Activated CD4-positive, CD25-positive, alpha-beta regulatory T cell treated with anti-CD3 and anti-CD28 coated beads, Interleukin-2, amount 50 U/mL, for 16 hours (primary cell): ENCODE data around the gene DLK1.

Experiments used
- DNase-seq: peaks from one replicate; pipeline ENCODE4 v3.0.0-alpha.2; 2020; ENCODE audit warnings: low read depth, low spot score

DLK1 gene

DNA sequence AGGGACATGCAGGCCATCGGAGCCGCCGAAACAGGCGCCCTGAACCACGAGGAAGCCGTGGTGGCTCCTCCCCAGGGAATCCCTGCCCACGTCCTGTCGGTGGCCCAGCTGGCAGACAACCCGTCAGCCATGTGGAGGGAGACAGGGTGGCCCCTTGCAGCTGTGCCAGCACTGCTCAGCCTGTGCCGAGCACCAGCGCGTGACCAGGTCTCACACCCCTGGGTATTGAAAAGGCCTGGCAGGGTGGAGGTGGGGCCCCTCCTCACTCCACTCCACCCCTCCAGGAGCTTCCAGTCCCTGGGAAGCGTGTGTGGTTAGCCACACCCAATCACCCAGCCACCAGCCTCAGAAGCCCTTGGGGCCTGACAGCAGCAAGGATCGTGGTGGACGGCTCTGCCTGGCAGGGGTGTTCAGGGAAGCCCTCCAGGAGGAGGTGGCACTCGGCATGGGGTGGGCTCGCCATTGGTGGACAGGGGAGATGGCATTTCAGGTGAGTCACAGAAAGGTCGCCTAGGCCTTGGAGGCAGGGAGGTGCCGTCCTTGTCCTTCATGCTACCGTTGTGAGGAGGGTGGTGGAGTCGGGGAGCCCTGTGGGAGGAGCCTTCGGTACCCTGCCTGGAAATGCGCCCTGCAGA lies 12.3 kb upstream of the DLK1 start:
- no peak for DNase-seq

DNA sequence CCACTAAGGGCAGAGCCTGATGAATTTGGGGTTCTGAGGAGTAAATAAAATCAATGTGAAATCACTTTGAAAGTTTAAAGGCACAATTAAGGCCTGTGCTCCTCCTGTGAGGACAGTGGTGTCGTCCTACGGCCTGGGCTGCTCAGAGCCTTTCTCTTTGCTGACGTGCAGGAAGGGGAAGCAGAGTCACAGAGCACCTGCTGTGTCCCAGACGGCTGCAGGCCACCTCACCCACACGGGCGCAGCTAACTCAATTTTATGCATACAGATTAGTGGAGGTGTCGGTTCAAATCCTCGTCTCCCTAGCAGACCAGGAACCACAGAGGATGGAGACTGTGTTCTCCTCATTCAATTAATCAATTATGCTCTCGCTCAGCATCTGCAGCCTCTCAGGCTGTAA lies 11.4 kb upstream of the DLK1 start:
- no peak for DNase-seq

DNA sequence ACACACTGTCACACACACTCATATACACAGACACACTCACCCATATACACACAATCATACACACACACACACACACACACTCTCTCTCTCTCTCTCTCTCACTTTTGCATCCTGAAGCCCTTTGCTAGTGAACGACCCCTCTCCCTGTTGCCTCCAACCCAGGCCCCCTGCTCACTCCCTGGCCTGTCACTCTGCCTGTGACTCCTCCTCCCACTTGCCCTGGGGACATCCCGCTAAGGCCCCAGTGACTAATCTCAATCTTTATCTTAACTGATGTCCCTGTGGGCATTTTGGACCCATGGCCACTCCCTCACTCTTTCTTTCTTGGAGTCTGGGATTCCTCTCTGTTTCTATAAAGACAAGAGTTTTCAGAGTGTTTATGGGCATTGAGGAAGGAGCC lies 10.9 kb upstream of the DLK1 start:
- DNase-seq: no peak

DNA sequence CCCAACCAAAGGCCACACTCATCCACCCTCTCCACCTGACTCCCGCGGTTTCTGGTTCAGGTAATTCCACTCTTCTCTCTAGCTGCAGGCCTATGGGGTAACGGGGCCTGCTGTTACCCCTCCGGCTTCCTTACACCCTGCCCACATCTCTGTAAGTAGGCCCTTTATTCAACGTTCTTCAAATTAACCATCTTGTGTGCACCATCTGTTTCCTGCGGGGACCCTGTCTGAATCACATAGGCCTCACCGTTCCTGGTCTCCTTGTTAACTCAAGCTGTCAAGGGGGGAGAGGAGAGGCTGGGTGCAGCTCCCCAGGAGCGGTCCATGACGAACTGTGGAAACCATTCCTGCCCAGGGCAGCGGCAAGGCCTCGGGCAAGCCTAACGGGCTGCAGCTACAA lies 9.3 kb upstream of the DLK1 start:
- DNase-seq: no peak

DNA sequence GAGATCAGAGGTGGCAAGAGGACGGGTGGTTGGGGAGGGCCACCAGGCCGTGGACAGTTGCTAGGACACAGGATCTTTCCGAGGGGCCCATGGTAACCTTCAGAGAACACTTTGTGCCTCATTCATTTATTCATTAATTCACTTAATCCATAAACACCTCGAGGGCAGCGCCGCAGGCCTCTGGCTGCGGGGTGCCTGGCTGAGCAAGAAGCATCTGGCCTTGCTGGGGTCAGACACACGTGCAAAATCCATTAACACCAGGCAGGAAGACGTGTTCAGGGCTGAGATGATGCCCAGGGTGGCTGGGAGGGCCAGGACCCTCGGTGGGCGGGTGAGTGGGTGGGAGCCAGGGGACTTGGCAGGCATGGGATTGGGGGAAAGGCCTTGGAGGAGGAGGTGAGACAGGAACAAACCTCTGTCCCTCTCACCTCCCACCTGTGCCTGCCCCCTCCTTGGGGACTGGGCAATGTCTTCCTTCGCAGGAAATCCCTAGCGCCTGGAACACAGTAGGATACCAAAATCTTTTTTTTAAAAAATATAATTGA lies 6.6 kb upstream of the DLK1 start:
- no peak for DNase-seq

DNA sequence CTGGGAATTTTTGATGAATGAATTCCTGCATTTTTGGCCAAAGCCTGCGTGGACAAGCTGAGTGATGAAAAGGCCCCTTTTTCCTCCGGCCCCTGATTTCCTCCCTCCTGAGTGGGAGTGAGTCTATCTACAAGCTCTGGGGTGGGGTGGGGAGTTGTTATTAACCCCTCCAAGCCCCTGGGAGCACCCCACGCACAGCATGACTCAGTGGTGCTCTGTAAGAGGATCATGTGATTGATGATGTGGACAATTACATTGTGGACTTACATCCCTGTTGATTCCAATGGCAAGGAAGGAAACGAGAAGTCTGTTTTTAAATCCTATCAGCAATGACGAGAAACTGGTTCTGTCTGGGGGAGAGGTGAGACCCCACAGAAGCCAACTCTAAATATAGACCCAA lies 5.1 kb upstream of the DLK1 start:
- DNase-seq: no peak

DNA sequence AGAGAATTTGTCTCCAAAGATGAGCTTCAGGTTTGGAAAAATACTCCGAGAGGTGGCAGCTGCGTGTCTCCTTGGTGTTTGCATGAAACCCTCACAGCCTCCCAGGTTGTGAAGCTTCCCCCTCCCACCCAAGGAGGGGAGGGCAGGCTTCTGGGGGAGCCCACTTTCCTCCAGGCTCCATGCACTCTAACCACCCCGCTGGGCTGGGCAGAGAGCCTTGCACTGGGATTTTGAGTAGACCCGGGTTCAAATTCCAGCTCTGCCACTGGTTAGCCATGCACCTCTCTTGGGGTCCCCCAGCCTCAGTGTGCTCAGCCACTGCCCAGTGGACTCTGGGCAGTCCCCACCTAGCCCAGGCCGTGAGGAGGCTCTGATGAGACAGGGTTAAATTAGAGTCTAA lies 4.3 kb upstream of the DLK1 start:
- DNase-seq: no peak

DNA sequence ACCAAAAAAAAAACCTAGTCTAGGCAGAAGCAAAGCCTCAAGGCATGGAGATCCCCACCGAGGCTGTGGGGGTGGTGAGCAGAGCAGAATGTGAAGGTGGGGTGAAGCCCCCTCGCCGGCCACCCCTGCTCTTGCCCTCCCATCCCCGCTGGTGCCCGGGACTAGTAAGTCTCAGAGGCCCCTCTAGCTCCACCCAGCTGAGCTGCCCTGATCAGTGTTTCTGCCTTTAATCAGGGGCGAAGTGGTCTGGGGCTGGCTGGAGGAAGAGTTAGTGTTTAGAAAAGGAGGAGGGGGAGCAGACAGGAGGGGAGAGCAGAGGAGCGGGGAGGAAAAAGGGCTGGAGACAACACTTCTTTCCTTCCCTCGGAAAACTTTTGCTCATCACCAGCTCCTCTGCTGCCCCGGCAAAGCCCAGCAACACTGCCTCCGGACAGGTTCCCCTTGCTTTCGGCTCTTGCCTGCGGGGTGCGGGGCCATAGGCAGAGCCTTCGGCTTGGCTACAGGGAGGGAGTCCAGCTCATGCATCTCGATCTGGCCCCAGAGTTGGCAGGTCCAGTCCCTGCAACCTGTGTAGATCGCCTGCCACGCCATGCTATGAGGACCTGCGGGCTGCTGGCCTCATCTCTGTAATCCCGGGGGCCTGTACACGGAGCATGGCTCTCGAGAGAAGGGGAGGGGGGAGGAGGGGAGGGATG lies 3.4 kb upstream of the DLK1 start:
- DNase-seq: no peak

DNA sequence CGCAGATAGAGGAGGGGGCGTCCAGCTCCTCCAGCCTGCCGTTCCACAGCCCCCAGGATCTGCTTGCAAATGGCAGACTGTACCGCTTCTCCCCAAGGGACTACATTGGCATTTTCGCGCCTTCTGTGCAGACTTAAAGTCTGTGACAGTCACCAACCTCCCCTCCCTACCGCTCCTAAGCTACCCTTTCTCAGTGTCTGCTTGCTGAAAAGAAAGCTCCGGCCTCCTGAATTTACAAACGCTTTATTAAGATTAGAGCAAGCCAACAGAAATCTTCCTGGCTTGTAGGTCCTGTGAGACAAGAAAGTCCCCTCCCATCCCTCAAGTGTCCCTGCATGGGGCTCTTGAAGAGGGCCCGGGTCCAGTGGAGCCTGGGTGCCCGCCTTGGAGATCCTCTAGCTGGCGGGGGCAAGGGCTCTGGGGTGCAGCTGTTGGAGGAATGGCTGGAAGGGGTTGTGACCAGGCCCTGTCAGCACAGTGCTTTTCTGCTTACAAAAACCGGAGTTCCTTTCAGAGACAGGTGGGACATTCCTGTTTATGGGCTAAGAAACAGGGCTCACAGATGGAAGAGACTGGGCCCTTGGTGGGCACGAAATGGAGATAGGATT lies 2.8 kb upstream of the DLK1 start:
- DNase-seq: no peak

DNA sequence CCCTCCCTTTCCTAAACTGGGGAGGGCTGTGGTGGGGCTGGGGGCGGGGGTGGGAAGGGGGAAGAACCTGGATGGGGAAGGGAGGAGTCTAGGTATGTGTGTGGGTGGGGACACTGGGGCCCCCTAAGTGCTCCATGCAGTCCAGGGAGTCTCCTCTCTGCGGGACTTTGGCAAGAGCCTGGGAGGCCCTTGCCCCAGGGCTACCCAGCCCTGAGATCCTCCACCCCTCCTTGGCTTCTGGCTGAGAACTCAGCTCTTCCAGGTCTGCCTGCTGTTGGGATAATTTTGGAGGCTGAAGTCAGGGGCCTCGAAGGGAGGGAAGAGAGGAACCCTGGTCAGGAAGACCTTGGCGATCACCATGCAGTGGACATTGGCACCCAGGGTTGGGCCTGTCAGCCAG lies 2.2 kb upstream of the DLK1 start:
- no peak for DNase-seq

DNA sequence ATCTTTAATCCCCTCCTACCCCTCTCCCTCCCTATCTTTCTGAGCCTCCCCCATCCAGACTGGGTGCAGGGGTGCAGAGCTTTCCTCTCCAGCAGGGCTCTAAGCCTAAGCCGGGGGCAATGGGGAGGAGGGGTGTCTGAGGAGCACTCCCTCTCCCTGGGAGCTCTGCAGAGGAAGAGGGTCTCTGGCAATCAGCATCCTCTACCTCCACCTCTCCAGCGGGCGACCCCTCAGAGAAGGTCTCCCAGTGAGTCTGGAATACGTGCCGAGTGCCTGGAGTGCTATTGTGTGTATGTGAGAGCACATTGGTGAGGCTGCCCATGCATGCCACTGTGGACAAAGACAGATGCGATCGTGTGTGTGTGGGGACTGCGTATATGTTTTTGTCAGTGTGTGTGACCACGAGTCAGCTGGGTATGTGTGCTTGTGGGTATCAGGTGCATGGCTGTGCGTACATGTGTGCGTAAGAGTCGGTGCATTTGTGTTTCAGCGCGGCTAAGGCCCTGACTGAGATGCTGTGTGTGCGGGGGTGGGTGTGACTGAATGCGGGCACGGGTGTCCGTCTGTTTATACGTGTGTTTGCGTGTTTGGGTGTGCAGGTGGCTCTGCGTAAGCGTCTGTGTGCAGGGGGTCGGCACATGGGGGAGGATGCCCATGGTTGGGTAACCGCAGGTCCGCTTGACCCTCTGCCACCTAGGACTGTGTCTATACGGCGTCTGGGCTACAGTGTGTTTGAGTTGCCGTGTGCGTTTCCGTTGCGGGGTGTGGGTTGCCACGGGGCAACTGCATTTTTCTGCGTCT lies 905 bp upstream of the DLK1 start:
- DNase-seq: no peak

DNA sequence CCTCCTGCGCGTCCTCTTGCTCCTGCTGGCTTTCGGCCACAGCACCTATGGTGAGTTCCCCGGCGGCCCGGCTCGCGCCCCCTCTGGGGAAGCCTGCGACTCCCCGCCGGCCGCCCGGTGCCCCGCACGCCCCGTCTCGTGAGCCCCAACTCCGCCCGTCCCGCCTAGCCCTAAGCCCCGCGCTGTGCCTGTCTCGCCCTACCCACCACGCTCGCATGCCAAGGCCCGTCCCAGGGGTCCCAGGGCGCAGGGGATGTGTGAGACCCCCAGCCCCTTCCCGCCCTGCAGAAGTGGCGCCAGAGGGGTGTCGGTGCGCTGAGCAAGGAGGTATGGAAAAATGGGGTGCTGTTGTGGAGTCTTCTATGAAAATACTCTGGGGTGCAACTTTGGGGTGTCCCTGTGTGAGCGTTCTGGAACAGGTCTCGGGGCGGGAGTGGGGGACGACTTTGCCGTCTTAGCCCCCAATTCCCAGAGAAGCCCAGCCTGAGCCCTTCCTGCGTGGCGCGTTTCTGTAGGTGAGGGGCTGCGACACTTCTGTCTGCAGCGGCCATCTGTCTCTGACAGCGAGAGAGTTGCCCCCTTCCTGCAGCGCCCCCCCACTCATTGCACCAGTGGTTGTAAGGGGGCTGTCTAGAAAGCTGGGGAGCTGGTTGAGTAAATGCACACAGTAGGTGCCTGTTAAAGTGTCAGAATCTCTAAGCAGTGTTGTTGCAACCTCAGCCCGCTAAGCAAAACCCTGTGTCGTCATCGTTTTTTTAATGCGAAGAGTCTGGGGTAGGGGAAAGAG lies 587 bp downstream of the DLK1 start:
- no peak for DNase-seq

DNA sequence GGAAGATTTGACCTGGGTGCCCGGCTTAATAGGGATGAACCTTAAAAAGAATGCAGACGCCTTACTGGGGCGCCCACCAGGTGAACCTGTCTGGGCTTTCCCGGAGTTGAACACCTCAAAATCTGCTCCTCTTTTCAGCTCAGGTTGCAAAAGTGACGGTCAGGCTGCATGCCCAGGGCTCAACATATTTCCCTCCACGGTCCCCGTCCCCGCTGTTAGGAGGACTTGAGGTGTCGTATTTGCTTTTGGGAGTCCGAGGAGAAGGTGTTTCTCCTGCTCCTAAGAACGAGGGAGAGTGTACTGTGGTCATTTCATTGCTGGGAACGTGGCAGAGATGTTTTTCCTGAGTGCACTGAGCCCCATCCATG lies 1.2 kb downstream of the DLK1 start:
- DNase-seq: no peak

DNA sequence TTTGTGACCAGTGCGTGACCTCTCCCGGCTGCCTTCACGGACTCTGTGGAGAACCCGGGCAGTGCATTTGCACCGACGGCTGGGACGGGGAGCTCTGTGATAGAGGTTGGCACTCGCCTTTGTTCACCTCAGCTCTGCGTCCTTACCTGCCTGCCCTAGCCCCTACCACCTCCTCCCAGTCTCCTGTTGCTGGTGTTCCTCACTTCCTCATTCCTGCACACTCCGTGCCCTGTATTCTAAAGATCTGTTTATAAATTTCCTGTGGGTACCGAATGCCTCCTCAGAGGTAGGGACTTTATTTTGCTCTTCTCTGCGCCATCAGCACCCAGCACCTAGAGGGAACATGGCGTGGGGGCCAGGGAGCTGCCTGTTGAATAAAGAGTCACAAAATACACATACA lies 2.3 kb downstream of the DLK1 start:
- no peak for DNase-seq

DNA sequence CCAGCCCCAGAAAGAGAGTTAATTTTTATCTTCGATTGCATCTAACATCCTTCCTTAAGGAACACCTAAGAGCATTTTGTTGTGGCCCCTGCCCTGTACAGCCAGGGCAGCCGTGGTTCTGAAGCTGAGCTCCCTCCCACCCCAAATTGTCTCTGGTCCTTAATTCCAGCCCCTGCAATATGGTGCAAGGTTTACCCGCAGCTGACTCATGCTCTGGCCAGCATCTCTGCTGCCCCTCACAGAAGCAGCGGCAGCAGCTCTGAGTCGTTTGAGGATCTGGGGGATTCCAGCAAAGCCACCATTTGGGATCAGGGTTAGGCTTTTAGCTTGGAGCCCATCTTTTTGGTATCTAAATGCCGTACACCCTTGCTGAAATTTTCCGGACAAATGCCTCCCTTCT lies 3.3 kb downstream of the DLK1 start:
- DNase-seq: no peak

DNA sequence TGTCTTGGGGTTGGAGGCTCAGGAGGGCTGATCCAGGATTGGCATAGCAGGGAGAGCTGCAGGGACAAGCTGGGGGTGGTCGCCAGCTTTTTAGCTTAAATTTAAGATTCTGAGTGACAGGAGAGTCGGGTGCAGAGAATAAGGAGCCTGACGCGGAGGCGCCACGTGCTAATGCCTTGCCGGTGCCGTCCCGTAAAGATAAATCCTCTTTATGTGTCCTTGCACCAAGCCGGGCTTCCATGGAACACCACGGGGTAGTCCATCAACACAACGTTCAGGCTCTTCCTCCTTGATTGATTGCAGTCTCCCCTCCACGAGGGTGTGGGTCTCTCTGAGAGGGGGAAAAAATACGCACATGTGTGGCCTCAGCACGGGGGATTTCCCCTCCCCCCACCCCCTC lies 3.9 kb downstream of the DLK1 start:
- no peak for DNase-seq

DNA sequence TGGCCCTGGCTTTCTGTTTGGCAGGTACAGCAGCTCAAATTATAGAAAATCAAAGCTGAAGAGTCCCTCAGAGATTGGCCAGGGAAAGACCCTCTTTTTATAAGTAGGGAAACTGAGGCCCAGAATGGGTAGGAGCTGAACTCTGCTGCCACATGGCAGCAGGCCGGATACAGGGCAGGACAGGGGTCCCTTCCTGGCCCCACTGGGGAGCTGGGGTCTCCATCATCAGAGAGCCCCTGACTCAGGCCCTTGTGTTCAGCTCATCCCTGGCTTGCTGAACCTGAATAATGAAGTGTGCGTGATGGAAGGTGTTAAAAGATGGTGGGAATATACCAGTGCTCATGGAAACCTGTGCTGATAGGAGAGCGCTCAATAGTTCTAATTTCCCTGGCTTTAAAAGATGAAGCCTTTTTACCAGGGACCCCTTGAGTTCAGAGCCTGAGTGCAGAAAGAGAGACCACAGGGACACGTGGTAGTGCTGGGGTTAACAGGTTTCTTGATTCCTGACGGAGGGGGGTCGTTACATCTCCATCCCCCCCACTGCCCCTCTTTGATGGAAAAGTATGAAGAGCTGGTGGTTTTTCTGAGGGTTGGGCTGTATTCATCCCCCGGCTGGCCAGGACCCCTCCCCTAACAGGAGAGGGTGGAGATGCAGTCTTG lies 4.4 kb downstream of the DLK1 start:
- DNase-seq: no peak

DNA sequence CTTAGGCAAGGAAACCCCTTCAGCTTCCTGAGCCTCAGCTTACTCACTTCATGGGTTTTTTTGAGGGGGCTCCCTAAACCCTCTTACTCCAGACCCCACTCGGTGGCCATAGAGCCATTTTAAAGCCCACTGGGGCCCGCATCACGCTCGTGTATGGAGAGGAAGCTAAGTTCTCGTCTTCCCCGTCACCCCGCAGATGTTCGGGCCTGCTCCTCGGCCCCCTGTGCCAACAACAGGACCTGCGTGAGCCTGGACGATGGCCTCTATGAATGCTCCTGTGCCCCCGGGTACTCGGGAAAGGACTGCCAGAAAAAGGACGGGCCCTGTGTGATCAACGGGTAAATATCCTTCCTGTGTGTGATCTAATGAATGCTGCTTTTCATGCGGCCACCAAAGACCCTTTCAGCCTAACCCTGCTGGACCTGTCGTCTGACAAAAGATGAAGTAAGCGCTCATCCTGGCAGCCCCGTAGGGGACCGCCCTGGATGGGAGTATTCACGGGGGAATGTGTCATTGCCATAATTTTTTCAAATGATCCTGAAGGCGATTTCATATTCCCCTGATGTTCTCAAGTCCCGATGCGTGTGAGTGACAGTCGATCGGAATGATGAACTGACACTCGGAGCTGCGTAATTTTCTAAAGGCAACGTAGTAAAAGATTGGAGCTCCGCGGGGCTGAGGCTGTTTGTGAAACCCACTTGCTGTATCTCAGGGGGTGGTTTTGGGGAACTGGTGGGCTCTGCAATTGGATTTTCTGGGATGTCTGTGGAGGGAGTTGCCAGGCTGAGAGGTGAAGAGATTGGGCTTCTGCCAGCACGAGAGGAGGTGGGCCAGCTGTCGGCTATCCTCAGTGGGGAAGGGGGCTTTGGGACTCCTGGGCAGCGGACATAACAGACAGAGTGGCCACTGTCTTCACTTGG lies 5.4 kb downstream of the DLK1 start:
- DNase-seq: no peak

DNA sequence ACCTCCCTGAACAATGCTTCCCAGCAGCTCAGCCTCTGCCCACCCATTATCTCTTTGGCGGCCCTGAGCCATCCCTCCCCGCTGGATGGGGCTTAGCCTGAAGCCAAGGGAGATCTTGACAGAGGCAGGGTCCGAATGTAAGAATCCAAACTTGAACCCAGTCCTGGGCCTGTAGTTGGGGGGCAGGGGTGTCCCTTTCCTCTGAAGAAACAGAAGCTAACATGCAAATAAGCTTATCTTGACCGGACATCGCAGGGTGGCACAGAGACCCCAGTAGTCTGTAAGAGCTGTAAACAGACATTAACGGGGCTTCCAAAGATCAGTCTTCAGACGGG lies 6.0 kb downstream of the DLK1 start:
- no peak for DNase-seq
